ENCODE results near the gene CETP.
"Not testable (repeated sequence)": the region's sequence is repeated elsewhere in the genome, so short reads cannot be mapped to it uniquely, and the experiment has no call there.

The CETP gene

DNA sequence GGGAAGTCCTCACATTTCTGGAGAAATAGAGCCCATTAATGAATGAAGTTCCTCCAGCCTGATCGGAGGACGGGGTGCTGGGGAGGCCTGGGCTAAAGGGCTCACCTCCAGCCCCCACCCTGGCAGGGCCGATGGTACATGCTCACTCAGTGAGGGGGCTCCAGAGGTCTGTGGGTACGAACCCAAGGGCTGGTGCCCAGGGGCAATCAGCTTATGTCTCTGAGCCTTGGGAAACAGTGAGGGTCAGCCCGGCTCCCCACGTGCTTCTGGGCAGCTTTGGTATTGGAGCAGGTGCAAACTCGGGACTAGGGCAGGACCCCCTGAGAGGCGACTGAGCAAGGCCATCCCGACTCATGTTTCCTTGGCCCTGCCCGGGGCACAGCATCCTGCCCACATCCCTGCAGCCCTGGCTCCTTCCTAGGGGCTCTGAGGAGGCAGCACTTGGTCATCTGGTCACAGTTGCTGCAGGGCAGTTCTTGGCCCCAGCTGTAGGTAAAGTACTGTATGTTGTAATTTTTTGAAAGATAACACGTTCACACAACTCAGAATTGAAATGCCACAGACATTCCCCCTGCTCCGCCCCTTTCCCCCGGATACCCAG lies 969 bp upstream of the CETP start:
- DNase-seq (ENCODE audit: low read depth): no peak

DNA sequence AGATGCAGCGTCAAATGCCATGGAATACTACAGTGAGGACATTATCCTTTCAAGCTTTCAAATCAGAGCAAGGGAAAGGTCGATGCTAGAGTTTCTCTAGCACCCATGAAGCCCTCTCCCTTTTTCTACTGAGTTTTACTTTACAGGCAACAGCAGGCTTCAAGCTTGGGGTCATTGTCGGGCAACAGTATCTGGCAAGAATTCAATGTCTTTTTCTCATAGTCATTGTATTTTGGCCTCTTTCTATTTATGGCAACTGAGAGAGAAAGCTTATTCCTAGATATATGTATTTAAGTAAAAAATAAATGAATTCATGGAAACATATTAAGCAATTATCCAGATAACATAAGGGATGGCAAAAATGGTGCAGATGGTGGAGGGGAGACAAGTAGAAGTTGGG lies 364 bp upstream of the CETP start:
- no peak for DNase-seq (ENCODE audit: low read depth)

- peak; percentile 54 for DNase-seq (ENCODE audit: low read depth)
These were observed 2.7 kb downstream of the CETP start for GRCh38 chr16:56964243-56965148.

DNA sequence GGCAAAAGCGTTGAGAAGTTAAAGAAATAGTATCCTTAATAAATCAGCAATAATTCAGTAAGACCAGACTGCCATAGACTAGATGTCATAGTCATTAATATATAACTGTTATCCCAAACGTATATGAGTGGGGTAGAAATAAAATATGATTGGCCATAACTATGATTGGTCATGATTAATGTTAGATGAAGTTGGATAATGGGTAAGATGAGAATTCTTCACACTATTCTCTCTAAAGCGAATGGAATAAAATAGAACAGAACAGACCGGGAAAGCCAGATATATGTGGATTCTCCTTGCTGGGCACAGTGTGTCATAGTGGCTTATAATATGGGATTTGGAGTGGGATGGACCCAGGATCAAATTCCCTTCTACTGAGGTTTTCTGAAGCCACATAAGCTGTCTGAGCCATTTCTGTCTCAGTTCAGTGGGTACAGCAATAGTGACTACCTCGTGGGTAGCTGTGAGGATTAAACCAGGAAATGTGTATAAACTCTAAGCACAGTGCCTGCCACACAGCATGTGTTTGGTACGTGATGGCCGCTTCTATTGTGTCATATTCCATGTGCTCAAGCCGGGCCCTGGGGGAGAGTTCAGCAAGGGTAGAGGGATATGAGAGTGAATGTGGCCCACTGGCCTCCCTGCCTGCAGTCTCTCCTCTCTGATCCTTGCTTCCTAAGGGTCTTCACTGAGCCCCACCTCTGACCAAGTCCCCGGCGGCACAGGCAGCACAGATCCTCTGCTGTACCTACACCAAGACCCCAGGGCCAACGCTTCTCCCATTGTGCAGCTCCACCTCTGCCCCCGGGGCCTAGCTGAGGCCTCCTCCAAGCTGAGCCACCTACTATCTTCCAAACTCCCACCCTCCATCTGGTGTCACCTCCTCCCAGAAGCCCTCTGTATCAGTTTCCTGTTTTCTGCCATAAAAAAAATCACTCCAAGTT lies 3.7 kb downstream of the CETP start:
- no peak for DNase-seq (ENCODE audit: low read depth)

- no peak for DNase-seq (ENCODE audit: low read depth)
These were observed 4.3 kb downstream of the CETP start for GRCh38 chr16:56966093-56966475.

- no peak for DNase-seq (ENCODE audit: low read depth)
These were observed 6.0 kb downstream of the CETP start for GRCh38 chr16:56967733-56968132.

DNA sequence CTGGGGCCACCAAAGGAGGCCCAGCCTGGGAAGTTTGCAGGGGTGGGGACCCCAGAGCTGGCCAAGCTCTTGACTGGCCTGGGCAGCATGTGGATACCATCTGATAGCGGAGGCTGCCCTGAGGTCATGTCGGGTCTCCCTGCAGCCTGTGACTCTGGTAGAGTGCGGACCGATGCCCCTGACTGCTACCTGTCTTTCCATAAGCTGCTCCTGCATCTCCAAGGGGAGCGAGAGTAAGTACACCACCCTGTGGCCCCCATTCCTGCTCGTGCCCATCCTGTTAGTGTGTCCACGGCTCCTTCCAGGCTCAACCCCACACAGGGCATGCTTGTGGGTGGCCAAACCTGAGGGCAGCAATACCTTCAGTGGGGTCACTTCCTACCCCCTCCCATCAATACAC lies 8.0 kb downstream of the CETP start:
- no peak for DNase-seq (ENCODE audit: low read depth)

GRCh38 chr16:56970934-56971767 lies 9.4 kb downstream of the CETP start:
- no peak for DNase-seq (ENCODE audit: low read depth)

DNA sequence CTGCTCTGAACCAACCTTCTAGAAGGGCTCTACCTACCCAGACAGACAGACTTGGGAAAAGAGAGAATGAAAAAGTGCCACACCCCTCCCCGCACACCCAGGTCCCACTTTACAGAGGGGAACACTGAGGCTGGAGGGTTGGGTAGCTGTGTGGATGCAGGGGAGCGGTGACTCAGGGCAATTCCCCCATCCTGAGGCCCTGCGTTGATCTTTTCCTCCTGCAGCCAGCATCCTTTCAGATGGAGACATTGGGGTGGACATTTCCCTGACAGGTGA lies 10.0 kb downstream of the CETP start:
- no peak for DNase-seq (ENCODE audit: low read depth)

DNA sequence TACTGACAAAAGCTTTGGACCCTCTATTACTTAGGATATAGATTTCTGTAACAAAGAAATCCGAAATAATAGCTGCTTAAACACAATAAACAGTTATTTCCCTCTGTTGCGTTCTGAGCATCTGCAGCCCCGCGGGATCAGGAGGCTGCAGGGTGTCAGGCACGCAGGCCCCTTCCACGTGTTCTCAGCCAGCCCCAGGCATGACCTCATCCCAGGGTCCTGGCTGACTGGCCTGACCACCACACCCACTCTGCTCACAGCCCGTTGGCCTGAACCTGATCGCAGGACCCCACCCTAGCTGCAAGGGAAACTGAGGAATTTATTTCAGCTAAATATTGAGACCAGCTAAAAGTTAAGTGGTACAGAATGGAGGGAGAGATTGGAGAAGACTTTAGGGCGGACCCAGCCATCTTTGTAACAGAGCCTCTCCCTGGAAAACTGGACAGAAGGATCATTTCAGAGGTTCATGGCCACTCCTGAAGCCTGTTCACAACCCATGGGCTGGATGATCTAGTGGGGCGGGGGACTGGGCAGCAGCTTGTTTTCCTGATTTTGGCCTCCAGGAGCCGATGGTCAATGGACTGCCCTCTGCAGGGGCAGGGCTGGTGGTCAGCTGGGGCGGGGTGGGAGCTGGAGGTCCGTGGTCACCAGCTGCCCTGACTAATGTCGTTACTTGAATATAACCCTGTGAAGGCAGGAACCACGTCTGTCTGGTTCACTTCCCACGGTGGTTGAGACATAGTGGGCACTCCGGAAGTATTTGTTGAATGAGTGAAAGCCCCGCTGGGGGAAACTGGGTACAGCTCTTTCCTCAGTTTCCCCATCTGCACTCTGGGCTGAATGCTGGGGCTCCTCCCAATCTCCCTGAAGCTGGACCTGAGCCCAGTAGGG lies 10.9 kb downstream of the CETP start:
- DNase-seq (ENCODE audit: low read depth): no peak

GRCh38 chr16:56973294-56973689 lies 11.5 kb downstream of the CETP start:
- no peak for DNase-seq (ENCODE audit: low read depth)

GRCh38 chr16:56973899-56974298 lies 12.1 kb downstream of the CETP start:
- not testable (repeated sequence) for DNase-seq (ENCODE audit: low read depth)

DNA sequence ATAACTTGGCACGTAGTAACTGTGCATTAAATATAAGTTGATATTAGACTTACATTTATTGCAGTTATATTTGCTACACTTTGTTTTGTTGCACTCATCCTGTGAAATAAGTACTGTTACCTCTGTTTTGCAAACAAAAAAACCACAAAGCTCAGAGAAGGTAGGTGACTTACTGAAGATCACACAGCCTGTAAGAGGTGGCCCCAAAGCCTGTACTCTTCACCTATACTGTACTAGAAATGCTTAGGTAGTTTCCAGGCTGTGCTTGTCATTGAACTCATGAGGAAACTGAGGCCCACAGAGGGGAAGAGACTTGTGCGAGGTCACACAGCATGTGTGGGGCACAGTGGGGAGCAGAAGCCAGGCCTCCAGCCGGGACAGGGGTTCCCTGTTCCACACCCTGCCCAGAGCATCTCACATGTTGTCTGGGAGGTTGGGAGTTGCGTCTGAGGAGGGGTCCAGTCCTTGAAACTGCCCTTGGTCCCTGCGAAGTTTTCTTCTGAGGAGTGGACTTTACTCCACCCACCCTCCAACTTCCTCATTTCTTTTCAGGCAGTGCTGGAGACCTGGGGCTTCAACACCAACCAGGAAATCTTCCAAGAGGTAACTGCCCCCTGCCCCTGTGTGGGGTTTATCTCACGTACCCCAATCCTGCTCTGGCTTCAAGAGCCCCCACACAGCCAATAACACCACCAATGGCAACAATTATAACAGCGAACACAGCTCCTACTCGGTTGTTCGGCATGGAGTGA lies 13.0 kb downstream of the CETP start:
- no peak for DNase-seq (ENCODE audit: low read depth)

GRCh38 chr16:56975714-56976113 lies 14.0 kb downstream of the CETP start:
- no peak for DNase-seq (ENCODE audit: low read depth)

DNA sequence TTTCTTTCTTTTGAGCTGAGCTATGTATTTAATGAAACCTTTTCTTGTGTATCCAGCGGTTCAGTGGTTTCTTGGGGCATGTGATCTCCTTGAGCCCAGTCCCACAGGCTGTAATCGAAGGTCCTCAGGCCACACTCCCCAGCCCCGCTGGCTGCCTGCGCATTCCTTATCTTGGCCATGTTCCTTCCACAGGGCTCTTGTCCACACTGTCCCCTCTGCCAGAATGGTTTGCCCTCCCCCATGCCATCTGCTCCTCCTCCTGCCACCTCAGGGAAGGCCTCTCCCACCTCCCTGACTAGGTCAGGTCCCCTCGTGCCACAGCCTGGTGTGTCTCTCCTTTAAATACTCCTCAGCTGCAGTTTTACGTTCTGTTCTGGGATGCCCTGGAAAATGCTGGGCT lies 15.5 kb downstream of the CETP start:
- DNase-seq (ENCODE audit: low read depth): no peak

- no peak for DNase-seq (ENCODE audit: low read depth)
These were observed 16.2 kb downstream of the CETP start for GRCh38 chr16:56977823-56978430.

GRCh38 chr16:56980201-56980535 lies 18.4 kb downstream of the CETP start:
- DNase-seq (ENCODE audit: low read depth): no peak

GRCh38 chr16:56980792-56981724 lies 19.3 kb downstream of the CETP start:
- DNase-seq (ENCODE audit: low read depth): no peak

Data from CMK (cell line).